ENCODE data around the gene RNF112.
"Not testable (repeated sequence)": the region's sequence is repeated elsewhere in the genome, so short reads cannot be mapped to it uniquely, and the experiment has no call there.

Gene RNF112

GRCh38 chr17:19449656-19450055 lies 38.6 kb downstream of the RNF112 start:
- DNase-seq, result no peak

DNA sequence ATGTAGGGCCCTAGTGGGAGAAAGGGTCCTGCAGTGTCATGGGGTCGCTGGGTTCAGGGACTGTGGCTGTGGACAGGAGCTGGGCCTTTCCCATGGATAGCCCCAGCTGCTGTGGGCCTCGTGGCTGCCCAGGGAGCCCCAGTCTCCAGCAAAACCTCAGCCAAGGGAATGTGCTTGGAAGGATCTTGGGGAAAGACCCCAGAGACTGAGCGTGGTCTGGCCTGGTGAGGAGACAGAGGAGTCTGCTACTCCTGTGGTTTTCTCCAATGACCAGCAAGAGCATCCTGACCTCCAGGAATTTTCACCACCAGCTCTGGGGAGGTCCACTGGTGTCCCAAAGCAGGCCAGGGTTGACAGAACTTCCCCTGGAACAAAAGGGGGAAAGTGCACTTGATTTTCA lies 42.3 kb downstream of the RNF112 start:
- DNase-seq, result no peak

GRCh38 chr17:19454074-19454473 lies 43.0 kb downstream of the RNF112 start:
- DNase-seq, result no peak

- no peak for DNase-seq
Observed at GRCh38 chr17:19456016-19456927, 45.2 kb downstream of the RNF112 start.

- no peak for DNase-seq
Observed at GRCh38 chr17:19457046-19457445, 46.0 kb downstream of the RNF112 start.

GRCh38 chr17:19457830-19458271 lies 46.8 kb downstream of the RNF112 start:
- DNase-seq, result peak in 1 of 2 experiments; percentile 8

GRCh38 chr17:19458481-19458880 lies 47.4 kb downstream of the RNF112 start:
- not testable (repeated sequence) for DNase-seq

- not testable (repeated sequence) for DNase-seq
Observed at GRCh38 chr17:19459018-19459655, 48.1 kb downstream of the RNF112 start.

DNA sequence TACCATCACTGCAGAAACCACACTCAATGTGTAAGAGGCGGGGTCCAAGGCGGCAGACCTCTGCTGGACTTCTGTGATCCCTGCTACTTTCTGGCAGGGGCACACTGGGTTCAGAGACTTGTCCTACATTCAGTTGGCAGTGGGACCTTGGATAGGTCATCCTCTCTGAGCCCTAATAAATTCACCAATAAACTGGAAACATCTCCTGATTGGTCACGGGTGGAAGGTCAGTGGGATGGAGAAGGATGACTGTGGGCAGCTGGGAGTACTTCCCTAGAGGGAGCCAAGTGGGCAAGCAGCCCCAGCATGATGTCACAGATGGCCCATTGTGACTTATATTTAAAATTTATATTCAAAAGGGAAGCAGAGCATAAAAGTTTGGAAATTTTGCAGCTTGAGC lies 49.7 kb downstream of the RNF112 start:
- no peak for DNase-seq

DNA sequence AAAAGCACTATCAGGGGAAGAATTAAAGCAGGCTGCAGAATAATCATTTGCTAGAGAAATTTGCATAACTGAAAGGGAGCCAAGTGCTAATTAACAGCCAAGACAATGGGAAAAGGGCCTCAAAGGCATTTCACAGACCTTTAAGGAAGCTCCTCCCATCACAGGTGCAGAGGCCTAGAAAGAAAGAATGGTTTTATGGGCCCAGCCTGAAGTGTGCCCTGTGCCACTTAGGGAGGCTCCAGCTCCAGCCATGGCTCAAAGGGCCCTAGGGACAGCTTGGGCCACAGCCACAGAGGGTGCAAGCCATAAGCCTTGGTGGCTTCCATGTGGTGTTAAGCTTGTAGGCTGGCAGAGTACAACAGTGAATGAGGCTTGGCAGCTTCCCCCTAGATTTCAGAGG lies 50.1 kb downstream of the RNF112 start:
- no peak for DNase-seq

DNA sequence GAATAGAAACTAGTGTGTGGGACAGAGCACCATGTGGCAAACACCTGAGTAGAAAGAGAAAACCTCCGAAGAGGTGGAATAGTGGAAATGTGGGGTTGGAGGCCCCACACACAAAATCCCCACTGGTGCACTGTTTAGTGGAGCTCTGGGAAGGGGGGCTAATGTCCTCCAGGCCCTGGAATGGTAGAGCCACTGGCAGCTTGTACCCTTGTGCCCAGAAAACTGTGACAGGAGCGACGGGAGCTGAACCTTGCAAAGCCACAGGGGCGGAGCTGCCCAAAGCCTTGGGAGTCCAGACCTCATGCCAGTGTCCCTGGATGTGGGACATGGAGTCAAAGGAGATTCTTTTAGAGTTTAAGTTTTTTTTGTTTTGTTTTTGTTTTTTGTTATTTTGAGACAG lies 50.6 kb downstream of the RNF112 start:
- DNase-seq, result no peak

DNA sequence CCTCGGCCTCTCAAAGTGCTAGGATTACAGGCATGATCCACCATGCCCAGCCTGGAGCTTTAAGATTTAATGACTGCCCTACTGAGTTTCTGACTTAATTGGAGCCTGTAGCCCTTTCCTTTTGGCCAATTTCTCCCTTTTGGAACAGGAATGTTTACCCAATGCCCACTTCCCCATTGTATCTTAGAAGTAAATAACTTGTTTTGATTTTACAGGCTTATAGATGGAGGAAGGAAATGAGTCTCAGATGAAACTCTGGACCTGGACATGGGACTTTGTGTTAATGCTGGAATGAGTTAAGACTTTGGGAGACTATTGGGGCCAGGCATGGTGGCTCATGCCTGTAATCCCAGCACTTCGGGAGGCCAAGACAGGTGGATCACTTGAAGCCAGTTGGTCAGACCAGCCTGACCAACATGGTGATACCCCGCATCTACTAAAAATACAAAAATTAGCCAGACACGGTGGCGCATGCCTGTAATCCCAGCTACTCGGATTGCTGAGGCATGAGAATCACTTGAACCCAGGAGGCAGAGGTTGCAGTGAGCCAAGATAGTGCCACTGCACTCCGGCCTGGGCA lies 51.5 kb downstream of the RNF112 start:
- DNase-seq, result not testable (repeated sequence)

- DNase-seq, result no peak
Observed at GRCh38 chr17:19464031-19465026, 53.3 kb downstream of the RNF112 start.

All from Kasumi-1 (cell line).